Smooth muscle cell (in vitro differentiated cells): Measurements from ENCODE around the gene TMEM255B. TPM values are rescaled to one million over a fixed set of nuclear protein-coding genes. Genes with fewer than 3 reads are reported as not detected.

Experiments
- DNase-seq: peaks from one replicate; lab custom pipeline; 2025; ENCODE audit not compliant: unreplicated experiment; lab: John Stamatoyannopoulos, UW
- H2AFZ ChIP-seq: fragments of 200-600 bp; sonication (generic); 2 replicates; pipeline ENCODE4 v1.6.0; 2016; ENCODE audit warnings: antibody characterized with exemption, low read depth, mild to moderate bottlenecking
- H3F3A ChIP-seq: fragments of 200-600 bp; sonication (generic); 2 replicates; pipeline ENCODE4 v1.6.0; 2017; ENCODE audit warnings: antibody characterized with exemption, low read depth
- H3K27ac ChIP-seq: fragments of 200-600 bp; sonication (generic); 2 replicates; pipeline ENCODE4 v1.5.1; 2016; ENCODE audit warnings: low read depth, mild to moderate bottlenecking
- H3K27me3 ChIP-seq: fragments of 200-600 bp; sonication (generic); 2 replicates; pipeline ENCODE4 v1.6.1; 2016; ENCODE audit warnings: low read depth, mild to moderate bottlenecking
- H3K36me3 ChIP-seq: fragments of 200-600 bp; sonication (generic); 2 replicates; pipeline ENCODE4 v1.5.1; 2016; ENCODE audit warnings: low read depth
- H3K4me1 ChIP-seq: fragments of 200-600 bp; sonication (generic); 2 replicates; pipeline ENCODE4 v1.5.1; 2016; ENCODE audit warnings: low read depth
- H3K4me2 ChIP-seq: fragments of 200-600 bp; sonication (generic); 2 replicates; pipeline ENCODE4 v1.6.0; 2016; ENCODE audit warnings: mild to moderate bottlenecking
- H3K4me3 ChIP-seq: fragments of 200-600 bp; sonication (generic); 2 replicates; pipeline ENCODE4 v1.5.1; 2016; ENCODE audit warnings: mild to moderate bottlenecking
- H3K79me2 ChIP-seq: fragments of 200-600 bp; sonication (generic); 2 replicates; pipeline ENCODE4 v1.6.0; 2016; ENCODE audit warnings: low read depth, mild to moderate bottlenecking
- H3K9ac ChIP-seq: fragments of 200-600 bp; sonication (generic); 2 replicates; pipeline ENCODE4 v1.6.0; 2016; ENCODE audit warnings: low read depth
- H3K9me3 ChIP-seq: fragments of 200-600 bp; sonication (generic); replicated peaks from 2 replicates; pipeline ENCODE4 v1.5.1; 2016; ENCODE audit warnings: low read depth
- H4K20me1 ChIP-seq: fragments of 200-600 bp; sonication (generic); 2 replicates; pipeline ENCODE4 v1.6.0; 2016; ENCODE audit warnings: low read depth
- CTCF ChIP-seq: fragments of 200-600 bp; sonication (generic); IDR thresholded peaks from 2 replicates; pipeline ENCODE4 v1.5.1; 2017; ENCODE audit warnings: borderline replicate concordance, mild to moderate bottlenecking, antibody characterized with exemption; ENCODE audit not compliant: insufficient read depth, poor library complexity, severe bottlenecking
- WGBS: methylation state at CpG from one replicate; pipeline ENCODE4 v1.1.7; 2016; ENCODE audit warnings: low lambda C conversion rate; 5-methylcytosine and 5-hydroxymethylcytosine counted together
- polyA plus RNA-seq: library from polyadenylated mRNA; unstranded; fragments of >200 nt; fragmentation: Nextera tagmentation; extraction: Ambion mirVana; gene quantifications from 2 replicates; pipeline ENCODE4 v1.2.1, GENCODE V29; 2016
- total RNA-seq: library from RNA; depleted of rRNA; stranded (reverse); fragments of >200 nt; gene quantifications from 2 replicates; pipeline ENCODE4 v1.2.3, GENCODE V29; 2014

TMEM255B gene
- total and polyA plus RNA-seq, 2 experiments from 2014 or later = 0.22 to 2.1 TPM

GRCh38 chr13:113803409-113804016 lies 44.5 kb downstream of the TMEM255B start:
- H3K4me2 ChIP-seq = no peak overlapping the region
- 84% methylated on average over 18 of the region's 32 CpGs for WGBS
- H3K4me1 ChIP-seq = peaks cover 6% of the 10 kb centered on the region
- no peaks in the 10 kb centered on the region for H3F3A ChIP-seq
- no peak overlapping the region for H3K9ac ChIP-seq
- H4K20me1 ChIP-seq = no peaks in the 10 kb centered on the region
- no peak overlapping the region for H3K27ac ChIP-seq
- TF ChIP-seq CTCF = no peak
- H2AFZ ChIP-seq = no peak overlapping the region
- H3K4me3 ChIP-seq = no peak overlapping the region
- no peaks in the 10 kb centered on the region for H3K27me3 ChIP-seq
- no peaks in the 10 kb centered on the region for H3K36me3 ChIP-seq
- DNase-seq = no peak
- H3K79me2 ChIP-seq = no peaks in the 10 kb centered on the region
- H3K9me3 ChIP-seq = no peaks in the 10 kb centered on the region

- no peak for TF ChIP-seq CTCF
- H3K79me2 ChIP-seq = no peaks in the 10 kb centered on the region
- H3K9ac ChIP-seq = no peak overlapping the region
- H3K4me2 ChIP-seq = no peak overlapping the region
- no peaks in the 10 kb centered on the region for H3K9me3 ChIP-seq
- no peaks in the 10 kb centered on the region for H4K20me1 ChIP-seq
- H3K4me1 ChIP-seq = peaks cover 6% of the 10 kb centered on the region
- no peaks in the 10 kb centered on the region for H3K36me3 ChIP-seq
- no peak for DNase-seq
- 84% methylated on average over 34 of the region's 34 CpGs for WGBS
- no peak overlapping the region for H3K27ac ChIP-seq
- no peak overlapping the region for H3K4me3 ChIP-seq
- no peaks in the 10 kb centered on the region for H3K27me3 ChIP-seq
- H2AFZ ChIP-seq = no peak overlapping the region
- H3F3A ChIP-seq = no peaks in the 10 kb centered on the region
These were observed 45.1 kb downstream of the TMEM255B start for GRCh38 chr13:113804017-113804702.

DNA sequence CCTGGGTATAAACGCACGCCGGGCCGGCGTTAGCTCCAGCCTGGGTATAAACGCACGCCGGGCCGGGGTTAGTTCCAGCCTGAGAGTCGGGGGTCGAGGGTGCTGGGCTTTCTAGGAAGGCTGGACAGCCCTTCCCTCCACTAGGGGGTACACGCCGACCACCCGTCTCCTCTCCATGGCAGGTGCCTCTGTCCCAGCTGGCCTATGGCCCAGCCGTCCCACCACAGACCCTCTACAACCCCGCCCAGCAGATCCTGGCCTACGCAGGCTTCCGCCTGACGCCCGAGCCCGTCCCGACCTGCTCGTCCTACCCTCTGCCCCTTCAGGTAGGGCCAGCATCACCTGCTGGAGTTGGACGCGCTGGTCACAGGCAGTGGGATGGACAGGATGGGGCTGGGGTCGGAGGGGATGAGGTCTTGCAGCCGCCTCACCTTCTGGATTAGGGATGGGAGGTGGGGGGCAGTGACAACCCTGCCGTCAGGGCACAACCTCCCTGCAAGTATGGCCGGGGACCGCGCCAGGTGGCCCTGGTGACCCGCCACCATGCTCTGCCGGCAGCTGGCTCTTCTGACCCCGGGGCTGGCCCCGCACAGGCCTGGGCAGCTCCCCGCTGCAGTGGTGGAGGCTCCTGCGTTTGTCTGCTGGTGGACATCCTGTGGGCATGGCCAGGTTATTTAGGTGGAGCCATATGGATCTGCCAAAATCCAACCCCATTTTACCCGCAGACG lies 45.8 kb downstream of the TMEM255B start:
- no peaks in the 10 kb centered on the region for H3K9me3 ChIP-seq
- no peak for DNase-seq
- 95% methylated on average over 39 of the region's 39 CpGs for WGBS

More for the DNA sequence above, 45.8 kb downstream of the TMEM255B start:
- no peaks in the 10 kb centered on the region for H3F3A ChIP-seq
- H3K4me2 ChIP-seq = no peak overlapping the region
- H3K27ac ChIP-seq = no peak overlapping the region
- H2AFZ ChIP-seq = no peak overlapping the region
- no peaks in the 10 kb centered on the region for H3K79me2 ChIP-seq
- no peaks in the 10 kb centered on the region for H3K36me3 ChIP-seq
- peaks cover 6% of the 10 kb centered on the region for H3K4me1 ChIP-seq
- no peaks in the 10 kb centered on the region for H3K27me3 ChIP-seq
- no peak for TF ChIP-seq CTCF
- H3K4me3 ChIP-seq = no peak overlapping the region
- no peak overlapping the region for H3K9ac ChIP-seq
- no peaks in the 10 kb centered on the region for H4K20me1 ChIP-seq
